Retina (tissue), 1 donor: ENCODE results near the gene KANSL1.
"Not testable (repeated sequence)": the region's sequence is repeated elsewhere in the genome, so short reads cannot be mapped to it uniquely, and the experiment has no call there.

Source experiments
- DNase-seq: peaks from one replicate; pipeline ENCODE4 v3.0.0-alpha.2; 2016

KANSL1 gene

GRCh38 chr17:46135126-46135812 is 58.0 kb downstream of the KANSL1 start:
- DNase-seq, result no peak

GRCh38 chr17:46129302-46129701 is 63.9 kb downstream of the KANSL1 start:
- no peak for DNase-seq

- DNase-seq, result no peak
Observed at GRCh38 chr17:46128453-46128852, 64.8 kb downstream of the KANSL1 start.

GRCh38 chr17:46127524-46127923 is 65.7 kb downstream of the KANSL1 start:
- DNase-seq, result no peak

- no peak for DNase-seq
Observed at GRCh38 chr17:46126840-46127239, 66.4 kb downstream of the KANSL1 start.

GRCh38 chr17:46125831-46126230 is 67.4 kb downstream of the KANSL1 start:
- DNase-seq, result no peak

- no peak for DNase-seq
Observed at GRCh38 chr17:46124695-46125592, 68.3 kb downstream of the KANSL1 start.

GRCh38 chr17:46123607-46124006 is 69.6 kb downstream of the KANSL1 start:
- DNase-seq, result no peak

GRCh38 chr17:46122486-46122871 is 70.8 kb downstream of the KANSL1 start:
- DNase-seq, result no peak

- DNase-seq, result no peak
Observed at GRCh38 chr17:46121841-46122485, 71.3 kb downstream of the KANSL1 start.

GRCh38 chr17:46121165-46121764 is 72.0 kb downstream of the KANSL1 start:
- no peak for DNase-seq

- no peak for DNase-seq
Observed at GRCh38 chr17:46120537-46120936, 72.7 kb downstream of the KANSL1 start.

- no peak for DNase-seq
Observed at GRCh38 chr17:46120078-46120477, 73.2 kb downstream of the KANSL1 start.

GRCh38 chr17:46118964-46119363 is 74.3 kb downstream of the KANSL1 start:
- DNase-seq, result no peak

- DNase-seq, result no peak
Observed at GRCh38 chr17:46117850-46118696, 75.2 kb downstream of the KANSL1 start.

- DNase-seq, result no peak
Observed at GRCh38 chr17:46117117-46117516, 76.1 kb downstream of the KANSL1 start.

GRCh38 chr17:46115699-46116098 is 77.5 kb downstream of the KANSL1 start:
- DNase-seq, result no peak

- not testable (repeated sequence) for DNase-seq
Observed at GRCh38 chr17:46111236-46111635, 82.0 kb downstream of the KANSL1 start.

- DNase-seq, result no peak
Observed at GRCh38 chr17:46110219-46110618, 83.0 kb downstream of the KANSL1 start.

GRCh38 chr17:46109603-46110189 is 83.5 kb downstream of the KANSL1 start:
- DNase-seq, result no peak

- no peak for DNase-seq
Observed at GRCh38 chr17:46108550-46109110, 84.6 kb downstream of the KANSL1 start.

- DNase-seq, result no peak
Observed at GRCh38 chr17:46108120-46108519, 85.1 kb downstream of the KANSL1 start.
